ENCODE data around the gene LPCAT3.

GRCh38 chr12:6980740-6981139 is 37.5 kb downstream of the LPCAT3 start:
- no peak for TF ChIP-seq EP300 (IDR thresholded peaks at IDR 0.05; ENCODE audit: borderline replicate concordance)
- TF ChIP-seq TAF1 (IDR thresholded peaks at IDR 0.05; ENCODE audit: low read depth), result no peak
- TF ChIP-seq, protein P1, sequence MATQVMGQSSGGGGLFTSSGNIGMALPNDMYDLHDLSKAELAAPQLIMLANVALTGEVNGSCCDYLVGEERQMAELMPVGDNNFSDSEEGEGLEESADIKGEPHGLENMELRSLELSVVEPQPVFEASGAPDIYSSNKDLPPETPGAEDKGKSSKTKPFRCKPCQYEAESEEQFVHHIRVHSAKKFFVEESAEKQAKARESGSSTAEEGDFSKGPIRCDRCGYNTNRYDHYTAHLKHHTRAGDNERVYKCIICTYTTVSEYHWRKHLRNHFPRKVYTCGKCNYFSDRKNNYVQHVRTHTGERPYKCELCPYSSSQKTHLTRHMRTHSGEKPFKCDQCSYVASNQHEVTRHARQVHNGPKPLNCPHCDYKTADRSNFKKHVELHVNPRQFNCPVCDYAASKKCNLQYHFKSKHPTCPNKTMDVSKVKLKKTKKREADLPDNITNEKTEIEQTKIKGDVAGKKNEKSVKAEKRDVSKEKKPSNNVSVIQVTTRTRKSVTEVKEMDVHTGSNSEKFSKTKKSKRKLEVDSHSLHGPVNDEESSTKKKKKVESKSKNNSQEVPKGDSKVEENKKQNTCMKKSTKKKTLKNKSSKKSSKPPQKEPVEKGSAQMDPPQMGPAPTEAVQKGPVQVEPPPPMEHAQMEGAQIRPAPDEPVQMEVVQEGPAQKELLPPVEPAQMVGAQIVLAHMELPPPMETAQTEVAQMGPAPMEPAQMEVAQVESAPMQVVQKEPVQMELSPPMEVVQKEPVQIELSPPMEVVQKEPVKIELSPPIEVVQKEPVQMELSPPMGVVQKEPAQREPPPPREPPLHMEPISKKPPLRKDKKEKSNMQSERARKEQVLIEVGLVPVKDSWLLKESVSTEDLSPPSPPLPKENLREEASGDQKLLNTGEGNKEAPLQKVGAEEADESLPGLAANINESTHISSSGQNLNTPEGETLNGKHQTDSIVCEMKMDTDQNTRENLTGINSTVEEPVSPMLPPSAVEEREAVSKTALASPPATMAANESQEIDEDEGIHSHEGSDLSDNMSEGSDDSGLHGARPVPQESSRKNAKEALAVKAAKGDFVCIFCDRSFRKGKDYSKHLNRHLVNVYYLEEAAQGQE (IDR thresholded peaks at IDR 0.05; ENCODE audit: low read depth), result no peak
- TF ChIP-seq EGR1 (IDR thresholded peaks at IDR 0.05), result no peak
- no peak for TF ChIP-seq MAX (IDR thresholded peaks at IDR 0.05)
- no peak for TF ChIP-seq NFIC (IDR thresholded peaks at IDR 0.05)
- TF ChIP-seq CEBPB (IDR thresholded peaks at IDR 0.05), result no peak
- TF ChIP-seq TCF12 (IDR thresholded peaks at IDR 0.05; ENCODE audit: low read depth), result no peak
- no peak for TF ChIP-seq RAD21 (IDR thresholded peaks at IDR 0.05; ENCODE audit: low read depth)

Measured in Ishikawa (cell line).